SK-N-SH (cell line): Measurements from ENCODE around the gene SLC25A41.

ENCODE experiments used
- CTCF ChIP-seq: fragments of 200-600 bp; sonication (generic); IDR thresholded peaks from 2 replicates; pipeline ENCODE4 v1.6.1; 2017; ENCODE audit warnings: antibody characterized with exemption, mild to moderate bottlenecking, moderate library complexity
- EZH2phosphoT487 ChIP-seq: fragments of 200-600 bp; sonication (generic); IDR thresholded peaks from 2 replicates; pipeline ENCODE4 v1.6.1; 2017; ENCODE audit warnings: low read depth, mixed run types, mild to moderate bottlenecking, antibody characterized with exemption, moderate library complexity, borderline replicate concordance
- NRF1 ChIP-seq: IDR thresholded peaks from 2 replicates; pipeline ENCODE4 v1.6.1; 2012; ENCODE audit warnings: low read depth, mild to moderate bottlenecking, low read length
- POLR2AphosphoS5 ChIP-seq: IDR thresholded peaks from 2 replicates; pipeline ENCODE4 v1.6.1; 2012; ENCODE audit warnings: low read depth, low read length
- TEAD4 ChIP-seq: IDR thresholded peaks from 2 replicates; pipeline ENCODE4 v1.4.0; 2012; ENCODE audit warnings: mild to moderate bottlenecking, borderline replicate concordance; ENCODE audit not compliant: insufficient read depth
- ZBTB33 ChIP-seq: IDR thresholded peaks from 2 replicates; pipeline ENCODE4 v1.4.0; 2012; ENCODE audit warnings: low read depth, borderline replicate concordance

DNA sequence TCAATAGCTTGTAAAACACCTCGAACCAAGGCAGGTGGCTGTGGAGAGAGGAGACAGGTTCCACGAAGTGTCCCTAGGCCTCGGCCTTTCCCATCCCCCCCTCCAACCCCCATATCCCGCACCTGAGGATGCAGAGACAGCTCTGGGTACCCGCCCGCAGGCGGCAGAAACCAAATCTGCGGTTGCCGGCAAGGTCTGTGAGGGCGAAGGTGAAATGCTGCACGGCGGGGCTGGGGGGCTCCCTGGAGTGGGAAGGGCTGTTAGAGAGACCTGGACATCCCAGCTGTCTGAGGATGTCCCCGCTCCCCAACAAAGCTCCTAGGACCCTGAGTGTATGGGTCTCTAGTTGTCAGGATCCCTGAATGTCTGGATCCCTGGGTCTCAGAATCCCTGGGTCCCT lies 45.3 kb upstream of the SLC25A41 start:
- TF ChIP-seq CTCF (no peak), EZH2phosphoT487 (no peak), POLR2AphosphoS5 (no peak), TEAD4 (no peak), NRF1 (no peak), ZBTB33 (no peak)
